MG63 (cell line): ENCODE measurements around the gene PNPT1. TPM values are rescaled to one million over a fixed set of nuclear protein-coding genes. Genes with fewer than 3 reads are reported as not detected.
"Not testable (repeated sequence)": the region's sequence is repeated elsewhere in the genome, so short reads cannot be mapped to it uniquely, and the experiment has no call there.

ENCODE experiments used
- DNase-seq: peaks from one replicate; pipeline ENCODE4 v3.0.0-alpha.2; 2020
- H3K27me3 ChIP-seq: fragments of 250-450 bp; sonication (Bioruptor Pico); 2 replicates; pipeline ENCODE4 v1.5.1; 2020; ENCODE audit warnings: mild to moderate bottlenecking, moderate library complexity
- H3K36me3 ChIP-seq: fragments of 250-450 bp; sonication (Bioruptor Pico); 2 replicates; pipeline ENCODE4 v1.5.1; 2020; ENCODE audit warnings: mild to moderate bottlenecking, moderate library complexity
- H3K4me3 ChIP-seq: fragments of 250-450 bp; sonication (Bioruptor Pico); 2 replicates; pipeline ENCODE4 v1.5.1; 2020; ENCODE audit warnings: mild to moderate bottlenecking, moderate library complexity
- H3K9me3 ChIP-seq: fragments of 250-450 bp; sonication (Bioruptor Pico); 2 replicates; pipeline ENCODE4 v1.5.1; 2020; ENCODE audit warnings: mild to moderate bottlenecking, moderate library complexity
- total RNA-seq: library from RNA; depleted of rRNA; stranded (reverse); fragments of >200 nt; shearing (Covaris generic); gene quantifications from 2 replicates; pipeline ENCODE4 v1.2.3, GENCODE V29; 2014; ENCODE audit warnings: low replicate concordance

Gene PNPT1
- total RNA-seq, 1 experiment from 2014 or later, result 32.7 TPM

DNA sequence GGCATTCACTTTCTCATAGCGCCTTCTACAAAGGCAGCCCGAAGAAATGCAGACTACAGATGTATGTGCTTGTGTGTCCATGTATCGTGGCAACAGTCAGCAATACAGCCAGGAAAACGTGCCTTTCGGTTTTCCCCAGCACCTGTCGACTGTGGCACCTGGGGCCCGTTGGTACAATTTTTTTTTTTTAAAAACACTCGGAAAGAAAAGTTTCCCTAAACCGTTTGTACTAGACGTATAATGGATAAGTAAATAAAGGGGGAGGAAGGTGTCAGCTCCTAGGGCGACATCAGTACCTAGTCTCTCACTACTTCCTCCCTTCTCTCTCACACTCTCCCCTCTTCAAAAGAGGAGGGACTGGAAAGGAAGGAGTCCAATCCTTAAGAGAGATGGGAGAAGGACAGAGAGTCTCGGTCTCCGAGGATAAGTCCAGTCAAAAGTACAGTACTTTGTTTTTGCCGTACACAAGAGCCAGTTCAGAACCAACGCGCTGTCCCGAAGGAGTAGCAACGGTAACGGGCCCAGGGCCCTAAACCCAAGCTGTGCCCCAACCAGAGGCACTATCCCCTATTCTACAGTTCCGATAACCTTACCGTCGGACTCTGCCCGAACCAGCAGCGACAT, 77.0 kb downstream of the PNPT1 start:
- Histone ChIP-seq H3K36me3 (peaks cover 36% of the 10 kb centered on the region), H3K9me3 (no peaks in the 10 kb centered on the region), H3K27me3 (no peaks in the 10 kb centered on the region), H3K4me3 (peak overlapping the region; percentile 88)
- peak; percentile 14 for DNase-seq

DNA sequence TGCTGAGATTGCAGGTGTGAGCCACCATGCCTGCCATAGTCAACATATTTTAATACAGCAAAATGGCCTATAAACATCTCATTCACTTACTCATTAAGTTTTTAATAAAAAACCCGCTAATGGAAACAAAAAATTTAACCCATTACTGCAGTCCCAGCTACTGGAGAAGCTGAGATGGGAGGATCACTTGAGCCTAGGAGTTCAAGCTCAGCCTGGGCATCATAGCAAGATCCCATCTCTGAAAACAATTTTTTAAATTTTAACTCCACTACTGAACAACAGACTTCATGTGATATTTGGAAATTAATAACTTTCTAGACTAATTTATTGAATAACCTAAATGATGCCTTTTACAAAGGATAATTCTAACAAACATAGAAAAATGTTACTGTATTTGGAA, 81.6 kb downstream of the PNPT1 start:
- Histone ChIP-seq H3K36me3 (peaks cover 41% of the 10 kb centered on the region), H3K27me3 (no peaks in the 10 kb centered on the region), H3K4me3 (no peak overlapping the region), H3K9me3 (no peaks in the 10 kb centered on the region)
- no peak for DNase-seq

DNA sequence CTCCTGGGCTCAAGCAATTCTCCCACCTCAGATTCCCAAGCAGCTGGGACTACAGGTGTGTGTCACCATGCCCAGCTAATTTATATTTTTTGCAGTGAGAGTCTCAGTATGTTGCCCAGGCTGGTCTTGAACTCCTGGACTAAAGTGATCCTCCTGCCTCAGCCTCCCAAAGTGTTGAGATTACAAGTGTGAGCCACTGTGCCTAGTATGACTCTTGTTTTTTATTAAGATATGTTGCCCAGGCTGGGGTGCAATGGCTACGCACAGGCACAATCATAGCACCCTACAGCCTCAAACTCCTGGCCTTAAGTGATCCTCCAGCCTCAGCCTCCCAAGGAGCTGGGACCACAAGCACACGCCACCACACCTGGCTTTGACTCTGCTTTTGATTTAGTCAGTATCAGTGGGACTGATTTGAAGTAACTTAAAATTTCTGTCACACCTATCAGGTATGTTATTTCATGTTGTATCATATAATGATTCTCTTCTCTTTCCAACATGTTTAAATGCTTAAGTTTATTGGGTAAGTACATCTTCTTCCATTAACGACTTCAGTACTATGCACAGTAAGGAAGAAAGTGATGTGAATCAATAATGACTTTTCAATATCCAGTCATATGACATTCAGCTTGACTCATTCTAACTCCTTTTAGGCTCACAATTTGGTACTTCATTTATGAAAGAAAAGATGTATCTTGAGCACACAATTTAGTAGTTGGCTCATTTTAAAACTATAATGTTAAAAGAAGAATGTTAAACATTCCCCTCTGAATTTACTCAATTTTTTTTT, 82.5 kb downstream of the PNPT1 start:
- Histone ChIP-seq H3K27me3 (no peaks in the 10 kb centered on the region), H3K36me3 (peaks cover 41% of the 10 kb centered on the region), H3K4me3 (no peak overlapping the region), H3K9me3 (no peaks in the 10 kb centered on the region)
- no peak for DNase-seq

DNA sequence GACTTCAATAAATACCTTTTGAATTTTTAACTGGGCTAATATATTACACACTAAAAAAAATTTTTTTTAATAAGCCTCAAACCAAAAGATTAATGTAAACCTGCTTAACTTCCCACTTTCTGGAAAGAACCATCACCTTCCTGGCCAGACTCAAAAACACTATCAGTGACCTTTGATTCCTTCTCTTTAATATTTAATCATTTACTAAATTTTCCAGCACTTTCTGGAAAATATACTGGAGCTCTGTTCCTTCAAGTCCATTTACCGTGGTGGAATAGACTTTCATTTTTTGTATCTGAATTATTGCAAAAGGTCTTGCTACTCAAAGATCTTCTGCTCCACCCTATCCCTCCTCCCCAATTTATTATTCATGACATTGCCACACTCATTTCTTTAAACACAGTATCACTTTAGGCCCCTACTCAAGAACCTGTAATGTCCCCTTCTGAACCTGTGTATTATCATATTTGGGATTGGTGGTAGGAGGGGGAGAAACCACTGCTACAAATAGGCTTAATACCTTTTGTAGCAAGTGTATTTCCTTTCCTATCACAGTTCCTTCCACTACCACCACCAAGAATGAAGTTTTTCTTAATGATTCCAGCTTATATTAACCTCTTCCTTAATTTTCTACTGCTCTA, 83.6 kb downstream of the PNPT1 start:
- Histone ChIP-seq H3K36me3 (peaks cover 37% of the 10 kb centered on the region), H3K27me3 (no peaks in the 10 kb centered on the region), H3K4me3 (no peak overlapping the region), H3K9me3 (no peaks in the 10 kb centered on the region)
- DNase-seq, result no peak

DNA sequence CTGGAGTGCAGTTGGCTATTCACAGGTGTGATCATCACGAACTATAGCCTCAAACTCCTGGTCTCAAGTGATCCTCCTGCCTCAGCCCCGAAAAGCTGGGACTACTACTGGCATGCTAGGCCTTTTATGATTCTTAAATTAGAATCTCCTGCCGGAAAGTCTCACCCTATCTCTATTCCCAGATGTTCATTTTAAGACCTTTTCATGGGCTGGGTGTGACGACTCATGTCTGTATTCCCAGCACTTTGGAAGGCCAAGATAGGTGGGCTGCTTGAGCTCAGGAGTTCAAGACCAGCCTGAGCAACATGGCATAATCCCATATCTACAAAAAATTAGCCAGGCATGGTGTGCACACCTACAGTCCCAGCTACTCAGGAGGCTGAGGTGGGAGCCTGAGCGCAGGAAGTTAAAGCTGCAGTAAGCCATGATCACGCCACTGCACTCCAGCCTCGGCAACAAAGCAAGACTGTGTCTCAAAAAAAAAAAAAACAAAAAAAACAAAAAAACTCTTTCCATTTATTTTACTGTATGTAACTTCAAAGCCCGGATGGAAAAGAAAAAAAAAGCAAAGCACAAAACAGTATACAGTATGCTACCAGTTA, 84.3 kb downstream of the PNPT1 start:
- Histone ChIP-seq H3K4me3 (no peak overlapping the region), H3K9me3 (no peaks in the 10 kb centered on the region), H3K36me3 (peaks cover 32% of the 10 kb centered on the region), H3K27me3 (no peaks in the 10 kb centered on the region)
- no peak for DNase-seq

DNA sequence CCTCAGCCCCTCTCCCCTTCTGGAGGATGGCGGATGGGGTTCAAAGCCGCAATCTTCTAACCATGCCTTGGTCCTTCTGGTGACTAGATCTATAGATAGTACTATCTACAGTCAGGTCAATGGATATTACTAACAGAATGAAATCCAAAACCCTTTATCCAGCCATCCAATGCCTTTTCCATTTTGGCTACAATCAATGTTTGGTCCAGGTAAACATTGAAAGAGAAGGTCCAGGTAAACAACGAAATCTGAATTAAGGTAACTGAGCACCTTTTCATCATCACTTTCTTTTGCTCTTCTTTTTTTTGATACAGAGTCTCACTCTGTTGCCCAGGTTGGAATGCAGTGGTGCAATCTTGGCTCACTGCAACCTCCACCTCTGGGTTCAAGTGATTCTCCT, 85.9 kb downstream of the PNPT1 start:
- H3K36me3 ChIP-seq, result peaks cover 20% of the 10 kb centered on the region
- no peak for DNase-seq
- H3K9me3 ChIP-seq, result no peaks in the 10 kb centered on the region
- no peak overlapping the region for H3K4me3 ChIP-seq
- no peaks in the 10 kb centered on the region for H3K27me3 ChIP-seq

DNA sequence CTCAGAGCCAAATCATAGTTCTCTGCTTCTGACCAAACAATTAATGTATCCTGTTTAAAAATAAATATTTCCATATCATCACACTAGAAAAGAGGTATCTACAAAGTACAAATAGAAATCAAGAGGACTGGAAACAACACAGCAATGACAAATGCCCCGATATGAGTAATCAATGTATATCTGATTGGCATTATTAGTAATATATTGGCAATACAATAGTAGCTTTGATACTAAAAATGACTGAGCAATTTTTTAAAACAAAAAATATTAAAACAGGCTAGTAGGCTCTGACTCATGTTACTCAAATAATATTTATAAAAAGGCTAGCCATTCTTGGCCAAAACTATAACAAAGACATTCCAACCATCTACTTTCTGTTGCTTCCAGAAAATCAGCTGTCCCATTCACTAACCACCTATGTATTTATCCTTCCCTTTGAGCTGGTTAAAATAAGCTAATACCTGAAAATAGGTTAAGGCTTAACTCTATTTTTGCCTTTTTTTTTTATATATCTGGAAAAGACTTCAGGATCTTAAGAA, 89.5 kb downstream of the PNPT1 start:
- no peak for DNase-seq
- no peak overlapping the region for H3K4me3 ChIP-seq

DNA sequence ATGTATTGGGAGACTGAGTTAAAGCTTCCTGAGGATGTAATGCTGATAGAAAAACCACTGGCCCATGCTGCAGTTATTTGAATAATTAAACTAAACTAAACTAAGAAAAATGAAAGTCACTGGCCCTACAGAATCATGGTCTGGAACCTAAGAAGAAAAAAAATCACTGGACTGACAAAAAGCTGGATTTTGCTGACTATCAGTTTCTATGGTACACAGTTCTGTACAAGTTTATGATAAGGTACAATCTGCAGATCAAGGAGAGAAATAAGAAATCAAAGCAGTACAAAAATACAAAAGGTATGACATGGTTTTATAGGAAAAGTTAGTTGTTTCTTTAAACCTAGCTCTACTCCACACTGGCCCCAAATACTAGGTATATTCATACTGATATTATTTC, 91.8 kb downstream of the PNPT1 start:
- Histone ChIP-seq H3K9me3 (no peaks in the 10 kb centered on the region), H3K27me3 (no peaks in the 10 kb centered on the region), H3K36me3 (peaks cover 32% of the 10 kb centered on the region), H3K4me3 (no peak overlapping the region)
- DNase-seq, result no peak

More for the DNA sequence above, 89.5 kb downstream of the PNPT1 start:
- H3K9me3 ChIP-seq, result no peaks in the 10 kb centered on the region
- H3K27me3 ChIP-seq, result no peaks in the 10 kb centered on the region
- H3K36me3 ChIP-seq, result peaks cover 11% of the 10 kb centered on the region

DNA sequence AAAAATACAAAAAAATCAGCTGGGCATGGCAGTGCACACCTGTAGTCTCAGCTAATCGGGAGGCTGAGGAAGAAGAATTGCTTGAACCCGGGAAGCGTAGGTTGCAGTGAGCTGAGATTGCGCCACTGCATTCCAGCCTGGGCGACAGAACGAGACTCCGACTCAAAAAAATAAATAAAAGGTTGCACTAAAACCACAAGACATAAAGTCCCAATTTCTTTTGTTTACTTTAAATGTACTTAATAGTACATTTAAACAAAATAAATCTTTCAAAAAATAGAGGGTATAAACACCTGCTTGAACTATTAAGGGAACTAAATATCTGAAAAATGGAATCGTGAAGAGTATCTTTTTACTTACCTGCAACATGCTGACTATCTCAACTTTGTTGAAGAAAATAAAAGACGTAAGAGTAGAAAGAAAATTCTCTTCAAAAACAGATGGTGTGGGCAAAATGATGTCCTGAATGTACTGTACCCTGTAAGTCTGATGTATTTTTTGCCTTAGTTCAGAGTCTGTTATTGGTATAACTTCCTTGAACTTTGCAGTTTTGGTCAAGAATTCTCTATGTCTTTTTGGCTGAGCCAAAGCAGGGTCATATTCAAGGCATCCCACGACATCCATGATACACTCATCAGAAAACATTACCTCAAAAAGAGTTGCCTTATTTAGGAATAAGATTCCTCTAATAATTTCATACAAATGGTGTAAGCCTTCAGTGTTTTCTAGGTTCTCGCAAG, 95.4 kb downstream of the PNPT1 start:
- H3K9me3 ChIP-seq, result no peaks in the 10 kb centered on the region
- H3K4me3 ChIP-seq, result no peak overlapping the region
- H3K27me3 ChIP-seq, result no peaks in the 10 kb centered on the region
- no peak for DNase-seq
- peaks cover 46% of the 10 kb centered on the region for H3K36me3 ChIP-seq

DNA sequence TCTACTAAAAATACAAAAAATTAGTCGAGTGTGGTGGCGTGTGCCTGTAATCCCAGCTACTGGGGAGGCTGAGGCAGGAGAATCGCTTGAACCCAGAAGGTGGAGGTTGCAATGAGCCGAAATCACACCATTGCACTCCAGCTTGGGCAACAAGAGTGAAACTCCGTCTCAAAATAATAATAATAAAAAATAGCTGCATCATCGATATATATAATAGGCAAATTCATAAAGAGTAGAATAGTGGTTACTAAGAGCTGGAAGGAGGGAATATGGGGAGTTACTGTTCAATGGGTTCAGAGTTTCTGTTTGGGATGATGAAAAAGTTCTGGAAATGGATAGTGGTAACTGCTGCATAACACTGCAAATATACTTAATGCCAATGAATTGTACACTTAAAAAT, 96.8 kb downstream of the PNPT1 start:
- not testable (repeated sequence) for DNase-seq, H3K9me3 ChIP-seq, H3K4me3 ChIP-seq, H3K27me3 ChIP-seq
- peaks cover 35% of the 10 kb centered on the region for H3K36me3 ChIP-seq

DNA sequence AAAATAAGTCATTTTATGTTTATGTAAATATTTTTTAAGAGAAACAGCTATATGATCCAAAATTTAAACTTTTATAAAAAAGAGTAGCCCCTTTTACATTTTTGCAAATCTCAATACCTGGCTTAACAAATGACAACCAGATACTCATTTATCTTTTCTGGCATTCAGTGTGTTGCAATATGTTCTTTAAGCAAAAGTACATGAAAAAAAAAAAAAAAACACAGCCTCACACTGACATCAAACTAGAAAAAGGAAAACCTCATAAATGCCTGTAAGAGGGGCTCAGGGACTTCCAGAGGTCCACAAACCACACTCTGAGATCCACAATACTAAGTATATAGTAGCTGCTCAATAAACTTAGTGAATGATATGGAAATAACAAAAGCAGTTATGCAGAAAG, 98.1 kb downstream of the PNPT1 start:
- Histone ChIP-seq H3K27me3 (no peaks in the 10 kb centered on the region), H3K36me3 (peaks cover 35% of the 10 kb centered on the region), H3K4me3 (no peak overlapping the region), H3K9me3 (no peaks in the 10 kb centered on the region)
- no peak for DNase-seq

DNA sequence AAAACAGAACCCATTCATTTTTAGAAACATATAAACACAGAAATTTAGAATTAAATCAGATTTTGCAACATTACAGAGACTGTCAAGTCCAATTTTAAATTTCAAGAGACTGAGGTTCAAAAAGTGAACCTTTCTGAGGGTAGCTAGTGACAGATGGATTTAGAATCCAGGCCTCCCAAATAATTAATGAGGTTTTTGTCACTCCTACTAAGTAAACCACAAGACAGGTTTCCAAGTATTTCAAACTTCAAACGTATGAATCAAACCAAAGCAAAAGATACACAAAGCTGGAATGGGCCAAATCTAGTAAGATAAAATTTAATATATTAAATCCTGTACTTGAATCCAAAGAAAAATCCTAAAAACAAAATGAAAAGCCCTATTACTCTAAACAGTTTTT, 101.5 kb downstream of the PNPT1 start:
- Histone ChIP-seq H3K4me3 (no peak overlapping the region), H3K9me3 (no peaks in the 10 kb centered on the region), H3K27me3 (no peaks in the 10 kb centered on the region), H3K36me3 (peaks cover 27% of the 10 kb centered on the region)
- DNase-seq, result no peak

DNA sequence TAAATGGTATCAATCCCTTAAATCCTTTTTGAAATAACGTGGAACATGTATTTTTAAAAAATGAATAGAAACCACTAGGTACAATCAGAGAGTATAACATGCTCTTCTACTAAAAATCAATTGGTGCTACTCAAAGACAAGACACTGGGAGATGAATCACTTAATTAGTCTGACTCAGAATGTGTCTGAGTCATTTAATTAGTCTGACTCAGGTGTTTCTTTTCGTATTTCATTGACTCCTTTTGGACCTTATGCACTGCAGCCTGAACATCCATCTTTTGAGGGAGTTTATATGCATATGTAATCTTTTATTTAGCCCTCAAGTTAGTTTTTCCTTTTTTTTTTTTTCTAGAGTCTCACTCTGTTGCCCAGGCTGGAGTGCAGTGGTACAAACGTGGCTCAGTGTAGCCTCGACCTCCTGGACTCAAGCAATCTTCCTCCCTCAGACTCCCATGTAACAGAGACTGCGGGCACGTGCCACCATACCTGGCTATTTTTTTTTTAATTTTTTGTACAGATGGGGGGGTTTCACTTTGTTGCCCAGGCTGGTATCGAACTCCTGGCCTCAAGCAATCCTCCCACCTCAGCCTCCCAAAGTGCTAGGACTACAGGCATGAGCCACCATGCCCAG, 102.7 kb downstream of the PNPT1 start:
- H3K9me3 ChIP-seq, result no peaks in the 10 kb centered on the region
- H3K27me3 ChIP-seq, result no peaks in the 10 kb centered on the region
- no peak overlapping the region for H3K4me3 ChIP-seq
- no peak for DNase-seq
- H3K36me3 ChIP-seq, result peaks cover 19% of the 10 kb centered on the region

DNA sequence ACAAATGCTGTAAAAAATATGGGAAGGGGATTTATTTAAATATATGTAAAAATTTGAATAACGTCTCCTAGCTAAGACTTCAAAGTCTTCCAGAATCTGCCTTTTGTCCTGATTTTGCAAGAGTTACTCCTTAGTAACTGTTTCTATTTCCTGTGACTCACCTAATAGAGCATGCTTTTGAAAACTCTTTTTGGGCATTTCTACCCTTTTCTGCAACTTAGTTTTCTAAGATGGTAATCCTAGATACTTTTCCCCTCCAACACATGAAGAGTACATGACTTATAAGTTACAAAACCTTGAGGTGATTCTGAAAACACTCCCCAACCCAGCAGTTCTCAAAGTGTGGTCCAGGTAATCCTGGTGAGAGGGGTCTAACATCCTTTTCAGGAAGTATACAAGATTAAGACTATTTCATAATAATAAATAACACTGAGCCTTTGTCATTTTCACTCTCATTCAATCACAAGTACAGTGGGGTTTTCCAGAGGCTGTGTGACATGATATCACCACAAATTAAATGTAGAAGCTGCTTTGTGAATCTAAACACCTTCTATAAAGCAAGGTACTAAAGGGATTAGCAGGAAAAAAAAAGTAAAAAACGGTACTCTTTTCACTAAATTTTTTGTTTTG, 108.1 kb downstream of the PNPT1 start:
- peaks cover 30% of the 10 kb centered on the region for H3K36me3 ChIP-seq
- H3K9me3 ChIP-seq, result no peaks in the 10 kb centered on the region
- H3K4me3 ChIP-seq, result no peak overlapping the region
- no peak for DNase-seq
- no peaks in the 10 kb centered on the region for H3K27me3 ChIP-seq
